SK-N-SH (cell line): ENCODE data around the gene HHIPL1. TPM values are rescaled to one million over a fixed set of nuclear protein-coding genes. Genes with fewer than 3 reads are reported as not detected.

Experiments
- CTCF ChIA-PET: fragments of 300-600, 350-600 bp; formaldehyde crosslinking; extraction: SDS; loops from one replicate; lab custom pipeline; 2021; lab: Yijun Ruan, JAX
- POLR2A ChIA-PET: fragments of 350-600 bp; sonication (Branson Sonifier 250); formaldehyde crosslinking; extraction: SDS; loops from one replicate; lab custom pipeline; 2020; ENCODE audit warnings: antibody characterized with exemption, inconsistent platforms; lab: Yijun Ruan, JAX
- DNase-seq: peaks from one replicate; pipeline ENCODE4 v3.0.0; 2012
- H2AFZ ChIP-seq: fragments of 200-600 bp; sonication (generic); 2 replicates; pipeline ENCODE4 v1.8.1; 2016; ENCODE audit warnings: antibody characterized with exemption, mild to moderate bottlenecking, low read depth
- H3F3A ChIP-seq: fragments of 200-600 bp; sonication (generic); replicated peaks from 2 replicates; pipeline ENCODE3; 2016; ENCODE audit warnings: antibody characterized with exemption, mild to moderate bottlenecking; ENCODE audit not compliant: insufficient read depth
- H3K27ac ChIP-seq, 2 experiments: fragments of 200-500 bp in 1 of 2; fragments of 200-600 bp in 1 of 2; sonication (Bioruptor generic) in 1 of 2; sonication (generic), shearing (Covaris generic) in 1 of 2; 2 replicates each; pipeline versions ENCODE4 v1.5.1 to v1.6.1; 2014 to 2016; ENCODE audit warnings: low read depth in 2 of 2, inconsistent platforms in 1 of 2, low read length in 1 of 2, mild to moderate bottlenecking in 1 of 2, mixed read lengths in 1 of 2
- H3K27me3 ChIP-seq: fragments of 200-600 bp; sonication (generic), shearing (Covaris generic); 2 replicates; pipeline ENCODE4 v1.6.1; 2016; ENCODE audit warnings: mixed run types; ENCODE audit not compliant: insufficient read depth
- H3K36me3 ChIP-seq, 2 experiments: fragments of 200-500 bp in 1 of 2; fragments of 200-600 bp in 1 of 2; sonication (Bioruptor generic) in 1 of 2; sonication (generic) in 1 of 2; replicated peaks in 1 of 2; 2 replicates each; pipeline versions ENCODE3 to v1.5.1; 2014 to 2016; ENCODE audit warnings: low read length in 1 of 2, mild to moderate bottlenecking in 1 of 2; ENCODE audit not compliant: insufficient read depth in 2 of 2, control insufficient read depth in 1 of 2
- H3K4me1 ChIP-seq, 2 experiments: fragments of 200-500 bp in 1 of 2; fragments of 200-600 bp in 1 of 2; sonication (Bioruptor generic) in 1 of 2; sonication (generic), shearing (Covaris generic) in 1 of 2; 2 replicates each; pipeline versions ENCODE4 v1.5.1 to v1.6.1; 2014 to 2016; ENCODE audit warnings: low read depth in 1 of 2, low read length in 1 of 2, mixed run types in 1 of 2; ENCODE audit not compliant: insufficient read depth in 2 of 2, control insufficient read depth in 1 of 2
- H3K4me2 ChIP-seq: fragments of 200-600 bp; sonication (generic), shearing (Covaris generic); 2 replicates; pipeline ENCODE4 v1.6.1; 2017; ENCODE audit warnings: mixed run types
- H3K4me3 ChIP-seq, 2 experiments: fragments of 200-500 bp in 1 of 2; fragments of 200-600 bp in 1 of 2; sonication (Bioruptor generic) in 1 of 2; sonication (generic), shearing (Covaris generic) in 1 of 2; 2 replicates each; pipeline versions ENCODE4 v1.5.1 to v1.8.1; 2014 to 2016; ENCODE audit warnings: low read depth in 2 of 2, inconsistent platforms in 1 of 2, low read length in 1 of 2, mild to moderate bottlenecking in 1 of 2, mixed read lengths in 1 of 2, moderate library complexity in 1 of 2
- H3K79me2 ChIP-seq: fragments of 200-600 bp; sonication (generic); 2 replicates; pipeline ENCODE4 v1.8.1; 2017; ENCODE audit warnings: mild to moderate bottlenecking; ENCODE audit not compliant: insufficient read depth
- H3K9ac ChIP-seq: fragments of 200-600 bp; sonication (generic); 2 replicates; pipeline ENCODE4 v1.6.1; 2017; ENCODE audit warnings: mixed run types
- H3K9me2 ChIP-seq: fragments of 200-600 bp; sonication (generic); 2 replicates; pipeline ENCODE4 v1.6.1; 2017; ENCODE audit warnings: mixed run types
- H3K9me3 ChIP-seq: fragments of 200-600 bp; sonication (generic); 2 replicates; pipeline ENCODE4 v1.6.1; 2017; ENCODE audit warnings: mixed run types, mild to moderate bottlenecking, moderate library complexity
- H4K20me1 ChIP-seq: fragments of 200-600 bp; sonication (generic); 2 replicates; pipeline ENCODE4 v1.6.1; 2017; ENCODE audit warnings: mild to moderate bottlenecking, mixed run types; ENCODE audit not compliant: insufficient read depth
- CHD2 ChIP-seq: fragments of 150-350 bp; IDR thresholded peaks from 2 replicates; pipeline ENCODE4 v1.6.1; 2018; ENCODE audit warnings: low read length; ENCODE audit not compliant: partially characterized antibody
- EP300 ChIP-seq, 2 experiments: IDR thresholded peaks; 2 replicates each; pipeline versions ENCODE4 v1.4.0 to v1.6.1; 2012; ENCODE audit warnings: borderline replicate concordance in 1 of 2, low read depth in 1 of 2, low read length in 1 of 2
- GABPA ChIP-seq: IDR thresholded peaks from 2 replicates; pipeline ENCODE4 v1.4.0; 2012; ENCODE audit warnings: low read depth, mild to moderate bottlenecking
- GATA2 ChIP-seq: sonication (generic); formaldehyde crosslinking; IDR thresholded peaks from 2 replicates; pipeline ENCODE4 v1.5.0; 2020; ENCODE audit warnings: mild to moderate bottlenecking, missing genetic modification reagents
- IRF3 ChIP-seq: fragments of 150-350 bp; IDR thresholded peaks from 2 replicates; pipeline ENCODE4 v1.6.1; 2016; ENCODE audit warnings: mild to moderate bottlenecking, low read depth, low read length
- MAX ChIP-seq: IDR thresholded peaks from 2 replicates; pipeline ENCODE4 v1.4.0; 2012; ENCODE audit warnings: low read depth
- MXI1 ChIP-seq: IDR thresholded peaks from 2 replicates; pipeline ENCODE4 v1.6.1; 2012; ENCODE audit warnings: mild to moderate bottlenecking, low read depth, low read length, improper control_type of control experiment
- NRF1 ChIP-seq: IDR thresholded peaks from 2 replicates; pipeline ENCODE4 v1.6.1; 2012; ENCODE audit warnings: low read depth, mild to moderate bottlenecking, low read length
- POLR2AphosphoS5 ChIP-seq: IDR thresholded peaks from 2 replicates; pipeline ENCODE4 v1.6.1; 2012; ENCODE audit warnings: low read depth, low read length
- RXRA ChIP-seq: IDR thresholded peaks from 2 replicates; pipeline ENCODE4 v1.4.0; 2012; ENCODE audit warnings: low read depth, mild to moderate bottlenecking, borderline replicate concordance
- SIN3A ChIP-seq: IDR thresholded peaks from 2 replicates; pipeline ENCODE4 v1.6.1; 2012; ENCODE audit warnings: low read depth, mild to moderate bottlenecking, low read length, moderate library complexity, borderline replicate concordance
- SMC3 ChIP-seq: IDR thresholded peaks from 2 replicates; pipeline ENCODE4 v1.6.1; 2012; ENCODE audit warnings: low read depth, low read length, improper control_type of control experiment
- TAF1 ChIP-seq: IDR thresholded peaks from 2 replicates; pipeline ENCODE4 v1.6.1; 2012; ENCODE audit warnings: low read depth, mild to moderate bottlenecking, low read length, moderate library complexity, borderline replicate concordance
- TCF12 ChIP-seq: IDR thresholded peaks from 2 replicates; pipeline ENCODE4 v1.4.0; 2012
- USF2 ChIP-seq: fragments of 150-350 bp; IDR thresholded peaks from 2 replicates; pipeline ENCODE4 v1.6.1; 2017; ENCODE audit warnings: antibody characterized with exemption, low read length, low read depth, borderline replicate concordance
- YY1 ChIP-seq: IDR thresholded peaks from 2 replicates; pipeline ENCODE4 v1.4.0; 2012; ENCODE audit warnings: low read depth, mild to moderate bottlenecking
- ZBTB33 ChIP-seq: IDR thresholded peaks from 2 replicates; pipeline ENCODE4 v1.4.0; 2012; ENCODE audit warnings: low read depth, borderline replicate concordance
- WGBS: methylation state at CpG from one replicate; pipeline ENCODE4 v1.1.6; 2017; ENCODE audit warnings: low lambda C conversion rate; 5-methylcytosine and 5-hydroxymethylcytosine counted together
- polyA plus RNA-seq, 3 experiments: library from polyadenylated mRNA; depleted of rRNA; stranded (reverse); fragments of >200 nt; gene quantifications; 2 replicates each; pipeline ENCODE4 v1.2.3, GENCODE V29; 2012

The HHIPL1 gene
- polyA plus RNA-seq, 1 of the 3 experiments (the other 2 are of a cell fraction): 0.02 TPM

- DNase-seq: no peak
- TF ChIP-seq GABPA (no peak), POLR2AphosphoS5 (no peak), CHD2 (no peak), RXRA (no peak), SMC3 (no peak), SIN3A (no peak), YY1 (no peak), ZBTB33 (no peak), MAX (no peak), NRF1 (no peak), TAF1 (no peak), IRF3 (no peak), GATA2 (no peak), EP300 (IDR thresholded peaks at IDR 0.05; ENCODE audit: borderline replicate concordance in 1 of 2, low read depth in 1 of 2, low read length in 1 of 2) (no peak), TCF12 (no peak), USF2 (no peak), MXI1 (no peak)
- Histone ChIP-seq H3K9me2 (no peaks in the 10 kb centered on the region), H3K9me3 (no peaks in the 10 kb centered on the region), H3K4me3 (no peak overlapping the region), H4K20me1 (no peaks in the 10 kb centered on the region), H3K36me3 (no peaks in the 10 kb centered on the region), H3K4me1 (peaks cover 24 to 25% of the 10 kb centered on the region in 2 experiments; a peak in 2 of 4 replicates), H3K4me2 (no peak overlapping the region), H3K27ac (no peak overlapping the region), H3K27me3 (no peaks in the 10 kb centered on the region), H2AFZ (no peak overlapping the region), H3F3A (peaks cover 12% of the 10 kb centered on the region), H3K79me2 (no peaks in the 10 kb centered on the region), H3K9ac (no peak overlapping the region)
- ChIA-PET CTCF (interaction anchor here (1.0 to 3.5 kb wide), 6 partner anchors 9 to 101 kb away, joined by 3 to 20 read pairs (median 3); no protein-coding TSS in a partner anchor), POLR2A (interaction anchor here (0.8 kb wide), 1 partner anchor 11 kb away, joined by 3 read pairs; no protein-coding TSS in a partner anchor)
- WGBS: 80% methylated on average over 16 of the region's 16 CpGs
These were observed 27.8 kb upstream of the HHIPL1 start for GRCh38 chr14:99616832-99617800.
